GM10248 (cell line): ENCODE results near the gene ANKMY1.
"Not testable (repeated sequence)": the region's sequence is repeated elsewhere in the genome, so short reads cannot be mapped to it uniquely, and the experiment has no call there.

Experiments
- CTCF ChIA-PET: fragments of 300-600 bp; sonication (Branson Sonifier 250); formaldehyde crosslinking; extraction: SDS; loops from one replicate; lab custom pipeline; 2021; ENCODE audit warnings: antibody characterized with exemption; lab: Yijun Ruan, JAX
- POLR2A ChIA-PET: fragments of 350-650 bp; sonication (Branson Sonifier 250); formaldehyde crosslinking; extraction: SDS; loops from one replicate; lab custom pipeline; 2020; ENCODE audit warnings: antibody characterized with exemption; lab: Yijun Ruan, JAX
- DNase-seq: peaks from one replicate; pipeline ENCODE4 v3.0.0; 2012; ENCODE audit errors: extremely low spot score
- CTCF ChIP-seq: IDR thresholded peaks from 2 replicates; pipeline ENCODE4 v1.5.1; 2012; ENCODE audit warnings: mild to moderate bottlenecking, low read depth; ENCODE audit errors: extremely low read depth, missing control alignments, control extremely low read depth

The ANKMY1 gene

DNA sequence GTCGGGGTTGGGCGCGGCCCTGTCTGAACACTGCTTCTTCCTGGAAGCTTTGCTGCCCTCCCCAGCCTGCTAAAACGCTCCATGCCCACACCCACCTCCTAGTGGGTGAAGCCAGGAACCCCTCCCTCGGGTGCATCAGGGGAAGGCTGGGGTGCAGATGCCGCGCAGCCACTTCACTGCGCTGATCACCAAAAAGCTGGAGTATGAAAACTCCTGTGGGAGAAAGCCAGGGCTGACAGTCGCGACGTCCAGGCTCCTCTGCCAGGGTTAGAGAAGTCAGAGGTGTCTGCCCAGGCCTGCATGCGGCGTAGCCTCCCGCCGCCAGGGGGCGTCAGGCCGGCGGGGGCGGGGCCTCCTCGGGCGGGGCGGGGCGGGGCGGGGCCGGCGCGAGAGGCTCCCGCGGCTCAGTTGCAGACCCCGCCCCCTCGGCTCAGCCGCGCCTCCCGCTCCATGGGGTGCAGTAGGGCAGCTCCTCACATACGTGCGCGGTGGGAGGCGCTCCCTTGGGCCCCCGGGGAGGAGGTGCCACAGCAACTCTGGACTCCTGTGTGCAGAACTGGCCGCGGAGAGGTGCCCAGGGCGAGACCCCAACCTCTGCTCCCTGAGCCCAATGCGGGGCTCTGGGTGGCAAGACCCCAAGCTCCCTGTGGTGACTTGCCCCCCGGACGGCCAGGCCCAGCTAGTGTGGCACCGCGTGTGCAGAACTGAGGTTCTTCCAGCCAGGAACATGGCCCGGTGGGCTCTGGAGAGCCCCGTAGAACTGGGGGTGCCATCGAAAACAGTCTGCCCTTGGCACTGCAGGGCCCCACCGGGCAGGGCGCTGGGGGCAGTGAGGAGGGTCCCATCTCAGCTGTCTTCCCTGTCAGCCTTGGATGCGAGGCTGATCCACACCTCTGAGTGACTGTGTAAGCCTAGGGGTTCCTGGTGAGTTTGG lies 8.7 kb upstream of the ANKMY1 start:
- peak; percentile 76 for TF ChIP-seq CTCF
- ChIA-PET POLR2A (interaction anchor here (0.6 to 3.6 kb wide), 3 partner anchors 15 to 1139 kb away, joined by 3 to 34 read pairs (median 4); partner anchors contain the start of gene CAPN10), CTCF (interaction anchor here (0.9 to 7.7 kb wide), 18 partner anchors 9 to 268 kb away, joined by 3 to 167 read pairs (median 4); partner anchors contain the start of genes ANKMY1 and CAPN10)
- peak; percentile 92 for DNase-seq

- peak; percentile 69 for DNase-seq
- ChIA-PET CTCF (interaction anchor here (0.7 to 7.7 kb wide), 18 partner anchors 8 to 269 kb away, joined by 3 to 167 read pairs (median 5); partner anchors contain the start of genes ANKMY1 and CAPN10), POLR2A (interaction anchor here (0.6 to 3.6 kb wide), 3 partner anchors 14 to 1140 kb away, joined by 3 to 34 read pairs (median 4); partner anchors contain the start of gene CAPN10)
- TF ChIP-seq CTCF = no peak
These were observed 7.8 kb upstream of the ANKMY1 start for GRCh38 chr2:240565333-240566202.

DNA sequence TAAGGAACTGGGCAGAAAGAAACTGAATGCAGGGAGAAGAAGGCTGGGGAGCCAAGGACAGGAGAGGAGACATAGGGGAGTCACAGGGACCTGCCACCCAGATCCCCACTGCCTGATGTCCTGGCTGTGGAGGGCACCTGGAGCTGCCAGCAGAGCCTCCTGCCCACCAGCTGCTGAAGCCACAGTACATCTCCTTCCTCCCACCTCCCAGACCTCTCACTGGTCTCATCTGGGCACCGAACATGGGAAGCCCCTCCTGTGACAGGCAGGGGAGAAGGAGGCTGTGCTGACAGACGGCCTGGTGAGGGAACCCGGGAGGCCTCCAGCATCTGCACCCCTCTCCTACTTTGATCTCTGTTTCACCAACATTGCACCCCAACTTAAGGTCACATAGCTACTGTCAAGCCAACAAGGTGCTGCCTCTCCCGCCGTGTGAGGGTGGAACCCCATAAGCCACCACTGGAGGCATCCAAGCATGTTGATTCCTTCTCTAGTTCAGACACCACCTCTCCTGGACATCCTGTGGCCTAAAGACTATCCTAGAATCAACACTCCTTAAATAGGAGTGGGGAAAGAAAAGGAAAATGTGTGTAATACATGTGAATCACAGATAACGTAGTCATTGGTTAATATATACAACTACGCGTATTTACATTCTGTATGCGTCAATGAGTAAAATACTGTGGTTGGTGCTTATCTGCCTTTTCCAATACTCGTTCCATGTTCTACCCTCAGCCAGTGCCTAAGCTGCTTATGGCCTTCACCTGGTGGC lies 7.0 kb upstream of the ANKMY1 start:
- ChIA-PET POLR2A (interaction anchor here (3.6 kb wide), 1 partner anchor 21 kb away, joined by 34 read pairs; the partner anchor contains the start of gene CAPN10), CTCF (interaction anchor here (1.0 to 7.7 kb wide), 8 partner anchors 13 to 270 kb away, joined by 3 to 167 read pairs (median 10); partner anchors contain the start of gene CAPN10)
- no peak for DNase-seq
- TF ChIP-seq CTCF = peak; percentile 14

GRCh38 chr2:240563951-240564560 lies 6.3 kb upstream of the ANKMY1 start:
- no peak for TF ChIP-seq CTCF
- ChIA-PET POLR2A (interaction anchor here (3.6 kb wide), 1 partner anchor 22 kb away, joined by 34 read pairs; the partner anchor contains the start of gene CAPN10), CTCF (interaction anchor here (3.1 to 7.7 kb wide), 4 partner anchors 12 to 49 kb away, joined by 15 to 167 read pairs (median 56); partner anchors contain the start of gene CAPN10)

GRCh38 chr2:240563231-240563630 lies 5.4 kb upstream of the ANKMY1 start:
- POLR2A ChIA-PET = not testable (repeated sequence)
- CTCF ChIA-PET = interaction anchor here (1.7 to 7.7 kb wide), 3 partner anchors 14 to 49 kb away, joined by 4 to 167 read pairs (median 86); partner anchors contain the start of gene CAPN10

More at GRCh38 chr2:240563951-240564560, 6.3 kb upstream of the ANKMY1 start:
- DNase-seq = no peak

More at GRCh38 chr2:240563231-240563630, 5.4 kb upstream of the ANKMY1 start:
- DNase-seq = not testable (repeated sequence)
